Psoas muscle (tissue), 8 donors: ENCODE data around the gene ENTPD3. TPM values are rescaled to one million over a fixed set of nuclear protein-coding genes. Genes with fewer than 3 reads are reported as not detected.

Source experiments
- ATAC-seq, 4 donors: fragments of 200-7000 bp; cut with Tn5 transposase; one replicate each; pipeline ENCODE4 v1.9.1; 2020; ENCODE audit warnings: moderate library complexity in 3 of 4, mild to moderate bottlenecking in 2 of 4
- DNase-seq, 2 donors: peaks; one replicate each; pipeline ENCODE4 v3.0.0-alpha.2; 2020
- H3K27ac ChIP-seq: fragments of 200-600 bp; one replicate; pipeline ENCODE4 v1.8.0; 2022
- H3K27me3 ChIP-seq, 3 donors: fragments of 200-600 bp in 1 of 3; one replicate each; pipeline versions ENCODE4 v1.6.1 to v1.8.0; 2013 to 2022; ENCODE audit warnings: low read length in 2 of 3, mild to moderate bottlenecking in 2 of 3, moderate library complexity in 1 of 3; ENCODE audit not compliant: insufficient read depth in 3 of 3
- H3K36me3 ChIP-seq, 2 donors: fragments of 200-600 bp in 1 of 2; one replicate each; pipeline versions ENCODE4 v1.6.1 to v1.8.0; 2013 to 2022; ENCODE audit warnings: low read depth in 1 of 2, mild to moderate bottlenecking in 1 of 2, moderate library complexity in 1 of 2; ENCODE audit not compliant: insufficient read depth in 1 of 2
- H3K4me1 ChIP-seq: fragments of 200-600 bp; one replicate; pipeline ENCODE4 v1.8.0; 2022
- H3K4me3 ChIP-seq: fragments of 200-600 bp; one replicate; pipeline ENCODE4 v1.8.0; 2022; ENCODE audit warnings: mild to moderate bottlenecking
- H3K9me3 ChIP-seq: fragments of 200-600 bp; one replicate; pipeline ENCODE4 v1.8.0; 2022
- CTCF ChIP-seq: fragments of 200-600 bp; IDR thresholded peaks from one replicate; pipeline ENCODE4 v1.8.0; 2022; ENCODE audit warnings: antibody characterized with exemption
- WGBS, 3 donors: extraction: QIAGEN DNeasy Blood & Tissue Kit; methylation state at CpG; one replicate each; pipeline versions ENCODE4 v1.1.6 to v1.1.7; 2013; 5-methylcytosine and 5-hydroxymethylcytosine counted together
- intact Hi-C, 2 donors: fragments of 100-400 bp; cut with DNase I; formaldehyde crosslinking; loops; one replicate each; pipeline versions ENCODE4 v1.11.0 to v1.14.2; 2022
- polyA plus RNA-seq, 3 donors: library from polyadenylated mRNA; stranded (reverse); fragments of 200-250 nt; gene quantifications; one replicate each; pipeline ENCODE4 v1.2.3, GENCODE V29; 2013
- total RNA-seq, 4 donors: library from RNA; stranded (reverse); fragmentation: NEBNext Ultra II Directional in 2 of 4; extraction: Animal tissue kit (Norgen Biotek cat#: 25700) in 2 of 4; gene quantifications; one replicate each; pipeline versions ENCODE4 v1.2.1 to v1.2.4, GENCODE V29; 2021 to 2023
- donor health status: healthy with polysubstance abuse.
- donor health status: DM: no; HTN: no; CAD: no; lungs with moderate emphysema.
- donor health status: Bipolar disorder and iron deficiency.
- donor health status: healthy.
- donor health status: DM: yes; HTN: yes; CAD: no.
- donor health status: DM: no; HTN: no; CAD: no.
- donor health status: DM: no; HTN: no; CAD: no.
- donor health status: DM: yes; HTN: yes; CAD: no.

ENTPD3 gene
- total and polyA plus RNA-seq, 7 donors = 0.22 to 0.54 (median 0.30) TPM

- Histone ChIP-seq H3K27ac (no peak overlapping the region), H3K4me3 (no peak overlapping the region), H3K36me3 (no peaks in the 10 kb centered on the region), H3K4me1 (no peaks in the 10 kb centered on the region), H3K27me3 (no peaks in the 10 kb centered on the region), H3K9me3 (no peaks in the 10 kb centered on the region)
- 72 to 83% (median 82%) methylated on average over 2 of the region's 2 CpGs for WGBS, 3 donors
- intact Hi-C loops = no loop called here
- no peak for ATAC-seq
- DNase-seq = no peak
- no peak for TF ChIP-seq CTCF
Observed at GRCh38 chr3:40407007-40407406, 20.0 kb downstream of the ENTPD3 start.

GRCh38 chr3:40407611-40408010, 20.6 kb downstream of the ENTPD3 start:
- Histone ChIP-seq H3K9me3 (no peaks in the 10 kb centered on the region), H3K27me3 (no peaks in the 10 kb centered on the region), H3K27ac (no peak overlapping the region), H3K36me3 (no peaks in the 10 kb centered on the region), H3K4me3 (no peak overlapping the region), H3K4me1 (no peaks in the 10 kb centered on the region)
- no peak for TF ChIP-seq CTCF
- ATAC-seq (no peak), DNase-seq (no peak)
- 75 to 83% (median 83%) methylated on average over 3 of the region's 3 CpGs for WGBS, 3 donors
- intact Hi-C loops = no loop called here

- no peak for TF ChIP-seq CTCF
- ATAC-seq = peak in 1 of 4 donors; percentile 19
- WGBS, 3 donors = 33 to 53% (median 40%) methylated on average over 1 of the region's 1 CpG
- DNase-seq = no peak
- Histone ChIP-seq H3K4me3 (no peak overlapping the region), H3K27ac (no peak overlapping the region), H3K9me3 (no peaks in the 10 kb centered on the region), H3K27me3 (no peaks in the 10 kb centered on the region), H3K36me3 (no peaks in the 10 kb centered on the region), H3K4me1 (no peaks in the 10 kb centered on the region)
- intact Hi-C loops = no loop called here
Observed at GRCh38 chr3:40414270-40414669, 27.3 kb downstream of the ENTPD3 start.

GRCh38 chr3:40417845-40418543, 31.0 kb downstream of the ENTPD3 start:
- H3K27me3 ChIP-seq = no peaks in the 10 kb centered on the region
- no peaks in the 10 kb centered on the region for H3K4me1 ChIP-seq
- H3K9me3 ChIP-seq = no peaks in the 10 kb centered on the region
- TF ChIP-seq CTCF = no peak
- no peak overlapping the region for H3K27ac ChIP-seq
- H3K4me3 ChIP-seq = no peak overlapping the region
- intact Hi-C loops = no loop called here
- WGBS, 3 donors = 90 to 95% (median 91%) methylated on average over 2 of the region's 2 CpGs
- no peak for DNase-seq
- ATAC-seq = no peak
- H3K36me3 ChIP-seq = no peaks in the 10 kb centered on the region

- no peak for TF ChIP-seq CTCF
- Histone ChIP-seq H3K4me1 (no peaks in the 10 kb centered on the region), H3K4me3 (no peak overlapping the region), H3K9me3 (no peaks in the 10 kb centered on the region), H3K36me3 (peaks cover 0 to 6% of the 10 kb centered on the region in 2 donors), H3K27ac (no peak overlapping the region), H3K27me3 (no peaks in the 10 kb centered on the region)
- ATAC-seq = no peak
- DNase-seq = no peak
- WGBS, 3 donors = 71 to 81% (median 72%) methylated on average over 1 of the region's 1 CpG
- intact Hi-C loops = no loop called here
Observed at GRCh38 chr3:40422861-40423260, 35.9 kb downstream of the ENTPD3 start.
